ENCODE measurements around the gene GPHN.
"Not testable (repeated sequence)": the region's sequence is repeated elsewhere in the genome, so short reads cannot be mapped to it uniquely, and the experiment has no call there.

Gene GPHN

GRCh38 chr14:66657780-66658179, 149.8 kb downstream of the GPHN start:
- DNase-seq (ENCODE audit: low read depth in 2 of 2), result no peak

- no peak for DNase-seq (ENCODE audit: low read depth in 2 of 2)
Observed at GRCh38 chr14:66662374-66662773, 154.4 kb downstream of the GPHN start.

- DNase-seq (ENCODE audit: low read depth in 2 of 2), result no peak
Observed at GRCh38 chr14:66677780-66678179, 169.8 kb downstream of the GPHN start.

GRCh38 chr14:66680216-66680615, 172.3 kb downstream of the GPHN start:
- DNase-seq (ENCODE audit: low read depth in 2 of 2), result no peak

- no peak for DNase-seq (ENCODE audit: low read depth in 2 of 2)
Observed at GRCh38 chr14:66696326-66696725, 188.4 kb downstream of the GPHN start.

GRCh38 chr14:66698503-66698902, 190.6 kb downstream of the GPHN start:
- no peak for DNase-seq (ENCODE audit: low read depth in 2 of 2)

- no peak for DNase-seq (ENCODE audit: low read depth in 2 of 2)
Observed at GRCh38 chr14:66701813-66702212, 193.9 kb downstream of the GPHN start.

GRCh38 chr14:66708267-66708666, 200.3 kb downstream of the GPHN start:
- DNase-seq (ENCODE audit: low read depth in 2 of 2), result no peak

- no peak for DNase-seq (ENCODE audit: low read depth in 2 of 2)
Observed at GRCh38 chr14:66709291-66709690, 201.3 kb downstream of the GPHN start.

- not testable (repeated sequence) for DNase-seq (ENCODE audit: low read depth in 2 of 2)
Observed at GRCh38 chr14:66714291-66714690, 206.3 kb downstream of the GPHN start.

- not testable (repeated sequence) for DNase-seq (ENCODE audit: low read depth in 2 of 2)
Observed at GRCh38 chr14:66715313-66715712, 207.4 kb downstream of the GPHN start.

GRCh38 chr14:66716227-66716626, 208.3 kb downstream of the GPHN start:
- no peak for DNase-seq (ENCODE audit: low read depth in 2 of 2)

GRCh38 chr14:66717561-66718140, 209.7 kb downstream of the GPHN start:
- no peak for DNase-seq (ENCODE audit: low read depth in 2 of 2)

- no peak for DNase-seq (ENCODE audit: low read depth in 2 of 2)
Observed at GRCh38 chr14:66724996-66725395, 217.0 kb downstream of the GPHN start.

- DNase-seq (ENCODE audit: low read depth in 2 of 2), result not testable (repeated sequence)
Observed at GRCh38 chr14:66731298-66731697, 223.4 kb downstream of the GPHN start.

- no peak for DNase-seq (ENCODE audit: low read depth in 2 of 2)
Observed at GRCh38 chr14:66735853-66736252, 227.9 kb downstream of the GPHN start.

GRCh38 chr14:66739826-66740225, 231.9 kb downstream of the GPHN start:
- no peak for DNase-seq (ENCODE audit: low read depth in 2 of 2)

GRCh38 chr14:66745078-66745477, 237.1 kb downstream of the GPHN start:
- no peak for DNase-seq (ENCODE audit: low read depth in 2 of 2)

GRCh38 chr14:66746316-66747006, 238.5 kb downstream of the GPHN start:
- DNase-seq (ENCODE audit: low read depth in 2 of 2), result no peak

GRCh38 chr14:66752109-66752508, 244.2 kb downstream of the GPHN start:
- DNase-seq (ENCODE audit: low read depth in 2 of 2), result no peak

- DNase-seq (ENCODE audit: low read depth in 2 of 2), result no peak
Observed at GRCh38 chr14:66758031-66758613, 250.2 kb downstream of the GPHN start.

GRCh38 chr14:66772146-66772545, 264.2 kb downstream of the GPHN start:
- no peak for DNase-seq (ENCODE audit: low read depth in 2 of 2)

- DNase-seq (ENCODE audit: low read depth in 2 of 2), result no peak
Observed at GRCh38 chr14:66782853-66783252, 274.9 kb downstream of the GPHN start.
